C1 segment of cervical spinal cord (tissue), 14 donors: Measurements from ENCODE around the gene PLD5.
"Not testable (repeated sequence)": the region's sequence is repeated elsewhere in the genome, so short reads cannot be mapped to it uniquely, and the experiment has no call there.

Experiments used
- DNase-seq, 14 donors: peaks; one replicate each; lab custom pipeline; 2025; lab: John Stamatoyannopoulos, UW

Gene PLD5

DNA sequence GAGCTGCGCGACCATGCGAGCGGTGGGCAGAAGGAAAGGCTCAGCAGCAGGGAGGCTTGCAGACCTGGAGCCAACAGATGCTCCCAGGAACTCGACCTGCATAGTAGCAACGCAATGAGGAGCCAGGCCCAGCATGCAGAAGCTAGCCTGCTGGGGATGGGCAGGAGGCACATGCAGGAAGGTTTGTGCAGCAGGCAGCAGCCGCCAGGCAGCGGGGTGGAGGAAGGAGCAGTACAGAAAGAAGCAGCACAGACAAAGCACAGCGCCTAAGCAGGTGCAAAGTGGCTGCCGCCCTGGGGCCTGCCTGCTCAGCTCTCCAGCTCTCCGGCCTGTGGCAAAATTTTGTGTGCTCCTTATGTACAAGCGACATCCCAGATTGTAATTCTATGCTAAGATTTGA is 312.1 kb downstream of the PLD5 start:
- peak in 1 of 14 donors; percentile 88 for DNase-seq

DNA sequence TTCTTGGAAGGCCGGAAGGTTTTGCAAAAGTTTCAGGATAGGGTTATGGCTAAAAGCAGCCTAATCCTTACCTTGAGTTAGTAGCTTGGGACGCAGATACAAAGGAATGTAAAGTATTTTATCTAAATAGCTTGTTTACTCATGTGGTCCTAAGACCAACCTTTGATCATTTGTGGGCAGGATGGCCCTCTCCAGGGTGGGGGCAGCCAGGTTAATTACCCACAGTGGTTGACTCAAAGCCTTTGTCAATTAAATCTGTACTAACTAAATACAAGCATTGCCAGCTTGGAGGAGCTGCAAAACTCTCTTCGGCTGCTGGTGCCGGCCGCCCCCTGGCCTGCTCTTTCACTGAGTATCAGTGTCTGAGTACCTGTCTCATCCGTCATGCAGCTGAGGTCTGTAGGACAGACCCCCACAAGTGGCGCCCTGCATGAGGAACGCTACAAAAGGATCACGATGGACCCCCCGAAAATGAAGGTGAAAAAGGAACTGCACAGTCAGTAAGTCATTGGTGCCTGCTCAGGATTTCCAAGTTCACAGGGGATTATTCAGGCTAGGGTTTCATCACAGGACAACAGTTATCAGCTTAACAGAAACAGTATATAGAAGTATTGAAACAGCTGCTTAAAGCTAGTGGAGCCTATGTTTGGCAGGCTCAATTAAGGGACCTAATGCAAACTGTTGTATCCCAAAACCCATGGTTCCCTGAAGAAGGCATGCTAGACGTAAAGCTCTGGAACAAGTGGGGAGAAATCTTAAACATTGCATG is 313.1 kb downstream of the PLD5 start:
- DNase-seq = peak in 1 of 14 donors; percentile 34

DNA sequence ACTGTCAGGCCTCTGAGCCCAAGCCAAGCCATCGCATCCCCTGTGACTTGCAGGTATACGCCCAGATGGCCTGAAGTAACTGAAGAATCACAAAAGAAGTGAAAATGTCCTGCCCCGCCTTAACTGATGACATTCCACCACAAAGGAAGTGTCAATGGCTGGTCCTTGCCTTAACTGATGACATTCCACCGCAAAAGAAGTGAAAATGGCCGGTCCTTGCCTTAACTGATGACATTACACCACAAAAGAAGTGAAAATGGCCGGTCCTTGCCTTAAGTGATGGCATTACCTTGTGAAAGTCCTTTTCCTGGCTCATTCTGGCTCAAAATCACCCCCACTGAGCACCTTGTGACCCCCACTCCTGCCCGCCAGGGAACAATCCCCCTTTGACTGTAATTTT is 314.2 kb downstream of the PLD5 start:
- not testable (repeated sequence) for DNase-seq

- DNase-seq = no peak
Observed at GRCh38 chr1:242209063-242209462, 315.4 kb downstream of the PLD5 start.

DNA sequence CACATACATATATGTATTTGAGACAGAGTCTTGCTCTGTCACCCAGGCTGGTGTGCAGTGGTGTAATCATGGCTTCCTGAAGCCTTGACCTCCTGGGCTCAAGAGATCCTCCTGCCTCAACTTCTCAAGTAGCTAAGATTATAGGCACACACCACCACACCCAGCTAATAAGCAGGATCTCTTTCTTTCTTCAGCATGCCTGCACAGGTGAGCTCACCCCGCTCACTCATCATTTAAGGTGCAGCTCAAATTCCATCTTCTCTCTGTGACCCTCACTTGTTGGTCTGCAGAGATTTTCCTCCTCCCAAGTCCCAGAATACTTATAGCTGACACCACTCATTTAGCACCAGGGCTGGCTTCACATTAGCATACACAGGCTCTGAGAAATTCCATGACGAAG is 316.5 kb downstream of the PLD5 start:
- DNase-seq = no peak

DNA sequence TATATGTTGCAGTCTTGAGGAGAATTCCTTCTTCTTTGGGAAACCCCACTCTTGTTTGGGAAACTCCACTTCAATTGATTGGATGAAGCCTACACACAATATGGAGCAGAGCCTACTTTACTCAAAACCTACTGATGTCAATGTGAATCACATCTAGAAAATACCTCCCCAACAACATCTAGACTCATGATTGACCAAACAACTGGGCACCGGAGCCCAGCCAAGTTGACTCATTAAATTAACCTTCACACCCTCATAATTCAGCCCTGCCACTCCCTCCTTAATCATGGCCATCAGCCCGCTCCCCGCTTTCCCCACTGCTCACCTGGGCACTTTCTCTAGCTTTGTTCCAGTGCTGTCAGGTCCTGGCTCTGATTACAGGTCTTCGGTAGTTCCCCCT is 317.5 kb downstream of the PLD5 start:
- DNase-seq = no peak

DNA sequence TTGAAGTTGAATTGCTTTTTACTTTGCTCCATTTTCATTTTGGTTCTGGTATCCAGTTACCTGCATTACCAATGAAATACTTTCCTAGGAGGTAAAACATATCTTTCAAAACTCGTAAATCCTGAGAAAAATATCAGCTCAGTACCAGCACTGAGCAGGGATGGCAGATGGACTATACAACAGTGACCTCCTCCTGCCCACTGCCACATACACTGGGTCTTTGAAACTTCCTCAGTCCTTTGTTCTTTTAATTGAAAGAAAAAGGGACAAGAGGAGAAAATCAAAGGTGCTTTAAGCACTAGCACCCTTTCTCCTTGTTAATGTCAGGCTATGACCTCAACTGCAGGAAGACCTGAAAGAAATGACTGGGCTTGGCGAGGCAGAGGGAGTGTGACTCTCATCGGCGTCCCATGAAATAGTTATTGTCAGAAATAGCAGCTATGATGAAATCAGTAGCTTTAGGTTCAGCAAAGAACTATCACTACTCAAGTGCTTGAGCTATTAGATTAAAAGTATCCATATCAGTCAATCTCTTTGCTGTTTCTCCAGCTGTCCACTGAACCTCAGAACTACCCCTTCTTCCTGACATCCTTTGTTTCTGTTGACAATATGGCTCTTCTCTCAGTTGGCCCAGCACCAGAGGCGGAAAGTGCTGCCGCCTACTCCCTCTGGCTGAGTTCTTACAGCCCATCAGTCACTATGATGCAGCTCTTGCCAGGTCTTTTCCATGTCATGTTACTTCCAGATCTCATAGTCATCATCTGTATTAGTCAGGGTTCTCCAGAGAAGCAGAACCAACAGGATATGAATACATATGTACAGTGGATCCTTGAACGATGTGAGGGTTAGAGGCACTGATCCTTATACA is 318.6 kb downstream of the PLD5 start:
- DNase-seq = peak in 8 of 14 donors; percentile 7 to 63 (median 26)

GRCh38 chr1:242203262-242203661 is 321.2 kb downstream of the PLD5 start:
- DNase-seq = no peak

DNA sequence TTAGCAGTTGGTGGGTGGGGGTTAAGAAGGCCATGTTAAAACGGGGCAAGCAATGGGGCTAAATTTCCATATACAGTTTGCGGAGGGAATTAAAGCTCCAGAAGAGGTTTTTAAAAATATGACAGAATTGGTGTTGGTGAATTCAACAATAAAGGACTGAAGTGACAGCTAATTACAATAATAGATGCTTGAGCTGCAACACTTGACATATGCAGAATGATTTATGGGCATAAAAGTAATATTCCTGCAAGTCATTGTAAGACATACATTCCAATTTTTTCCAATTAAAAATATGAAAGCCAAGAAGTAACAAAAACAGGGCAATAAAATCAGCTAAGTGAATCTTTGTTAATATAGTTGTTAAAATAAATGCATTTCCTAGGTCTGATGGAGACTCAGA is 323.4 kb downstream of the PLD5 start:
- DNase-seq = no peak

DNA sequence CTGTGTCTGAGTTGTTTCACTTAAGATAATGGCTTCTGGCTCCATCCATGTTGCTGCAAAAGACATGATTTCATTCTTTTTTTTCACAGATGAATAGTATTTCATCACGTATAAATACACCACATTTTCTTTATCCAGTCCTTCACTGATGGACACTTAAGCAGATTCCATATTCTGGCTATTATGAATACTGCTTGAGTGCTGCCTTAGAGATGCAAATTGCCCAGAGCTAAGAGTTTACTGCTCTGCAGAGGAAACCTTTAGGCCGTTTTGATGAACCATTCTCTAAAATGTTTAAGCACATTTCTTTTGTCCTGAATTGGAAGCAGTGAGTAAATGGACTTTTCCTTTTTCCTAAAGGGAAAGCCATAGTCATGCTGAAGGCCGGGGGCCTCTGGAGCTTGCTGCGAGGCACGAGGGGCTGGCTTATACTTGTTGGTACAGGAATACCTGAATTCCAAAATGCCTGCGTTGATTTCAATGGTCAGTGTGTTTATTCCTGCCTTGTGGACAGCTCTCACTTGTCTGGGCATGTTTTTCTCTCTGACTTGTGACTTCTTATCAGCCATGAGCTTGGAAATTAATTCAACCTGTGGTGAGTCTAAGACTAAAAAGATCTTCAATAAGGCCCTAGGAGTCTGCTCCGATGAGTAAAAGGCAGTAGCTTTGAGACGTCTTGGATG is 324.6 kb downstream of the PLD5 start:
- no peak for DNase-seq

DNA sequence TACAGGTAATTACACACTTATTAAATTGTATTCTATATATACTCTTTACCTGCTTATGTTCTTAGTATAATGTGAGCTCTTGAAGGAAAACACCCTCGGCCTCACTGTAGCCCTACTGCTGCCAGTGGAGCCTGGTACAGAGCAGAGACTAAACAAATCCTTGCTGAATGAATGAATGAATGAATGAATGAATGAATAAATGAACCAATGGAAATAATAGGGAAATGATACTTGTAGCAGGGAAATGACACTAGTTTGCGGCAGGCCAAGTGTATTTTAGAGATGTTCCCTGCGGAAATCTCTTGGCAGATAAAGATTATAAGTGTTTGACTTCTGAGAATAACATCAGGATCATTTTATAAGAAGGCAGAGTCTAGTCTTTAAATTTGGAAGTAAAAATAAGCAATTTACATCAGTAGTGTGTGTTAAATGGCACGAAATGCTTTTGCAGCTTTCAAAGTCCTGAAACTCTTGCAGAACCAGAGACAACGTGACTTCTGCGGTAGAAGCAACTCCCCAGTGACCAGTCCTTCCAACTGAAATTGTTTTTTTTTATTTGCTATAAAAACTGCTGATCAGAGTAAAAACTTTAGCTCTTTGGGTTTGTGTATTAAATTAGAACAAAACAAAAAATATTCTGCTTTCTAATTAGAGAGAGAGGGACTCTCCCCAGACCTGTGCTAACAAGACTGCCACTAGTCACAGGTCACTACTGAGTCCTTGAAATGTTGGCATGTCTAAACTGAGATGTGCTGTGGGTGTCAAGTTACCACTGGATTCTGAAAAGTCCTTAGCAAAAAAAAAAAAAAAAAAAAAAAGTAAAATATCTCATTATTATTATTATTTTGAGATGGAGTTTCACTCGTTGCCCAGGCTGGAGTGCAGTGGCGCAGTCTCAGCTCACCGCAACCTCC is 326.3 kb downstream of the PLD5 start:
- no peak for DNase-seq

DNA sequence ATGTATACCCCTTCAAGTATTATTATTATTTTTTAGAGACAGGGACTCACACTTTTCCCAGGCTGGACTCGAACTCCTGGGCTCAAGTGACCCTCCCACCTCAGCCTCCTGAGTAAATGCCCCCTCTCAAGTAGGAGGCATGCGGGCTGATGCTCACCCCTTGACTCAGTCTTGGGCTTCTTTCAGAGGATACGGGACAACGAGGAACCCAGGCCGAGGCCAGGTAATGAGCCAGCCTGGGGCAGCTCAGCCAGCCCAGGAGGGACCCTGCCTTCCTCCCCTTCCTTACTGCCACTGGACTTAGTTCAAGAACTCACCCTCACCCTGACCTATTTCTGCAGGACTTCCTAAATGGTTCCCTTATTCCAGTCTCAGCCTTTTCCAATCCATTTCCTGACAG is 327.6 kb downstream of the PLD5 start:
- no peak for DNase-seq

- no peak for DNase-seq
Observed at GRCh38 chr1:242196101-242196500, 328.4 kb downstream of the PLD5 start.

GRCh38 chr1:242189591-242189990 is 334.9 kb downstream of the PLD5 start:
- DNase-seq = peak in 1 of 14 donors; percentile 90

- DNase-seq = peak in 1 of 14 donors; percentile 70
Observed at GRCh38 chr1:242187816-242188215, 336.7 kb downstream of the PLD5 start.

DNA sequence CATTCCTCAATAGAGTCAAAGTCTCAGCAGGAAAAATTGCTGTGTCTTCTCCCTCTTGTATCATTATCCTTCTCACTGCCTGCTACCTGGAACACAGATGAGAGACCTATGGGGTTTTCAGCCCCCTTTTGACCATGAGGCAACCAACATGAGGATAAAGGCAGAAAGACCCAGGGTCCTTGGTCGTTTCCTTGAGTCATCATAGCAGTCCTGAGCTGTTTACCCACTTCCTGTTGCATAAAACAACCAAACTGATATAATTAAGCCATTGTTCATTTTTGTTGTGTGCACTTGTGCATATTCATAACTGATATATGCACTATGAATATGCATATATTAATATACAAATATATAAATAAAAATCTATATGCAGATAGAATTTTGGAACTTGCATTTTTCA is 337.3 kb downstream of the PLD5 start:
- peak in 1 of 14 donors; percentile 28 for DNase-seq

GRCh38 chr1:242185731-242186130 is 338.8 kb downstream of the PLD5 start:
- peak in 1 of 14 donors; percentile 57 for DNase-seq

- DNase-seq = peak in 5 of 14 donors; percentile 12 to 40 (median 21)
Observed at GRCh38 chr1:242184955-242185354, 339.5 kb downstream of the PLD5 start.

- DNase-seq = not testable (repeated sequence)
Observed at GRCh38 chr1:242179767-242180166, 344.7 kb downstream of the PLD5 start.

GRCh38 chr1:242178924-242179708 is 345.4 kb downstream of the PLD5 start:
- DNase-seq = peak in 4 of 14 donors; percentile 4 to 37 (median 30)
